ENCODE measurements around the gene PLD5.

GRCh38 chr1:242189591-242189990, 334.9 kb downstream of the PLD5 start:
- TF ChIP-seq, protein P1, sequence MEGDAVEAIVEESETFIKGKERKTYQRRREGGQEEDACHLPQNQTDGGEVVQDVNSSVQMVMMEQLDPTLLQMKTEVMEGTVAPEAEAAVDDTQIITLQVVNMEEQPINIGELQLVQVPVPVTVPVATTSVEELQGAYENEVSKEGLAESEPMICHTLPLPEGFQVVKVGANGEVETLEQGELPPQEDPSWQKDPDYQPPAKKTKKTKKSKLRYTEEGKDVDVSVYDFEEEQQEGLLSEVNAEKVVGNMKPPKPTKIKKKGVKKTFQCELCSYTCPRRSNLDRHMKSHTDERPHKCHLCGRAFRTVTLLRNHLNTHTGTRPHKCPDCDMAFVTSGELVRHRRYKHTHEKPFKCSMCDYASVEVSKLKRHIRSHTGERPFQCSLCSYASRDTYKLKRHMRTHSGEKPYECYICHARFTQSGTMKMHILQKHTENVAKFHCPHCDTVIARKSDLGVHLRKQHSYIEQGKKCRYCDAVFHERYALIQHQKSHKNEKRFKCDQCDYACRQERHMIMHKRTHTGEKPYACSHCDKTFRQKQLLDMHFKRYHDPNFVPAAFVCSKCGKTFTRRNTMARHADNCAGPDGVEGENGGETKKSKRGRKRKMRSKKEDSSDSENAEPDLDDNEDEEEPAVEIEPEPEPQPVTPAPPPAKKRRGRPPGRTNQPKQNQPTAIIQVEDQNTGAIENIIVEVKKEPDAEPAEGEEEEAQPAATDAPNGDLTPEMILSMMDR (IDR thresholded peaks at IDR 0.05; ENCODE audit: low read depth, low read length, missing input control) = no peak
- TF ChIP-seq JUND (IDR thresholded peaks at IDR 0.05) (no peak), FOXA1 (IDR thresholded peaks at IDR 0.05) (no peak)
- TF ChIP-seq, protein P2, sequence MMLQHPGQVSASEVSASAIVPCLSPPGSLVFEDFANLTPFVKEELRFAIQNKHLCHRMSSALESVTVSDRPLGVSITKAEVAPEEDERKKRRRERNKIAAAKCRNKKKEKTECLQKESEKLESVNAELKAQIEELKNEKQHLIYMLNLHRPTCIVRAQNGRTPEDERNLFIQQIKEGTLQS (IDR thresholded peaks at IDR 0.05) = no peak

All from liver (tissue), 3 donors.